MCF 10A (cell line): Measurements from ENCODE around the gene C4orf51. TPM values are rescaled to one million over a fixed set of nuclear protein-coding genes. Genes with fewer than 3 reads are reported as not detected.

Source experiments
- BruUV-seq: library from RNA; stranded (reverse); fragments of 400-500 nt; replicated peaks from 2 replicates; lab custom pipeline; 2021; lab: Mats Ljungman, UMichigan
- CTCF ChIA-PET: fragments of 300-600 bp; sonication (Branson Sonifier 250); formaldehyde crosslinking; extraction: SDS; loops from one replicate; lab custom pipeline; 2021; ENCODE audit warnings: antibody characterized with exemption, inconsistent platforms; lab: Yijun Ruan, JAX
- POLR2A ChIA-PET: fragments of 300-600, 350-650 bp; sonication (Branson Sonifier 250); formaldehyde crosslinking; extraction: SDS; loops from one replicate; lab custom pipeline; 2020; ENCODE audit warnings: antibody characterized with exemption, inconsistent platforms; lab: Yijun Ruan, JAX
- DNase-seq: peaks from one replicate; pipeline ENCODE4 v3.0.0-alpha.2; 2018; ENCODE audit not compliant: unreplicated experiment
- H3K27ac Mint-ChIP-seq: one replicate; pipeline ENCODE4 v1.8.0; 2022; ENCODE audit warnings: mild to moderate bottlenecking, low read depth, mixed read lengths; ENCODE audit not compliant: unreplicated experiment
- H3K27me3 Mint-ChIP-seq: one replicate; pipeline ENCODE4 v1.8.0; 2022; ENCODE audit warnings: mixed read lengths; ENCODE audit not compliant: insufficient read depth, unreplicated experiment
- H3K36me3 Mint-ChIP-seq: one replicate; pipeline ENCODE4 v1.8.0; 2022; ENCODE audit warnings: mild to moderate bottlenecking, moderate library complexity, mixed read lengths; ENCODE audit not compliant: insufficient read depth, unreplicated experiment
- H3K4me1 Mint-ChIP-seq: one replicate; pipeline ENCODE4 v1.8.0; 2022; ENCODE audit warnings: mixed read lengths; ENCODE audit not compliant: insufficient read depth, unreplicated experiment
- H3K4me3 Mint-ChIP-seq: one replicate; pipeline ENCODE4 v1.8.0; 2022; ENCODE audit warnings: mild to moderate bottlenecking, moderate library complexity, mixed read lengths; ENCODE audit not compliant: unreplicated experiment
- H3K9me3 Mint-ChIP-seq: one replicate; pipeline ENCODE4 v1.8.0; 2022; ENCODE audit warnings: mixed read lengths; ENCODE audit not compliant: unreplicated experiment
- intact Hi-C: fragments of 100-400 bp; cut with micrococcal nuclease; formaldehyde crosslinking; loops from 2 replicates; pipeline ENCODE4 v1.14.1; 2022
- total RNA-seq: library from RNA; stranded (reverse); gene quantifications from 2 replicates; pipeline ENCODE4 v1.2.3, GENCODE V29; 2022
- TF ChIP-seq, protein P1 (sequence below): fragments of 200-600 bp; IDR thresholded peaks from one replicate; pipeline ENCODE4 v1.8.0; 2022; ENCODE audit warnings: antibody characterized with exemption, mild to moderate bottlenecking; ENCODE audit not compliant: unreplicated experiment

C4orf51 gene
- total RNA-seq, 1 experiment from 2014 or later: not detected

DNA sequence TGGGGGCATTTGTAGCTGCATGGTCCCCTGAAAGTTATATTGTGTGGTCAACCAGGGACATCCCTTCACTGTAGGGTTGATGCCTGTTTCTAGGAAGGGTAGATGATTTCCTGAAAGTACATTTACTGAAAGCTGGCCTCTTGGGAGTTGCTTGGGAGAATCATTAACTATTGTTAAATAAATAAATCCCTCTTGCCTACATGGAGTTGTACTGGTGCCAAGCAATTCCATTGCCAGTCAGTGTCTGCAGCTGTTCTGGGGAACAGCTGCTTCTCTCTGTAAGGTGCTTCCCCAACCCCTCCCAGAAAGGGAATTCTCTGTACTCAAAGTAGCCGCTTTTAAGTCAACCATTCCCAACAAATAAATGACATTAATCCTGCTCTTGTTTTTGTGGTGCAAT lies 51.1 kb downstream of the C4orf51 start:
- Mint-ChIP-seq H3K36me3 (no peaks in the 10 kb centered on the region), H3K27me3 (no peaks in the 10 kb centered on the region), H3K9me3 (no peaks in the 10 kb centered on the region), H3K27ac (no peak overlapping the region), H3K4me1 (peaks cover 39% of the 10 kb centered on the region), H3K4me3 (no peak overlapping the region)
- no peak for DNase-seq
- BruUV-seq: no TSS peak
- ChIA-PET POLR2A (interaction anchor here (0.6 kb wide), 1 partner anchor 115 kb away, joined by 3 read pairs; no protein-coding TSS in a partner anchor), CTCF (no interaction called here)
- intact Hi-C loops: loop anchor here (5.0 kb wide), 2 partner anchors 136 to 156 kb away; no protein-coding TSS in a partner anchor
- TF ChIP-seq, protein P1, sequence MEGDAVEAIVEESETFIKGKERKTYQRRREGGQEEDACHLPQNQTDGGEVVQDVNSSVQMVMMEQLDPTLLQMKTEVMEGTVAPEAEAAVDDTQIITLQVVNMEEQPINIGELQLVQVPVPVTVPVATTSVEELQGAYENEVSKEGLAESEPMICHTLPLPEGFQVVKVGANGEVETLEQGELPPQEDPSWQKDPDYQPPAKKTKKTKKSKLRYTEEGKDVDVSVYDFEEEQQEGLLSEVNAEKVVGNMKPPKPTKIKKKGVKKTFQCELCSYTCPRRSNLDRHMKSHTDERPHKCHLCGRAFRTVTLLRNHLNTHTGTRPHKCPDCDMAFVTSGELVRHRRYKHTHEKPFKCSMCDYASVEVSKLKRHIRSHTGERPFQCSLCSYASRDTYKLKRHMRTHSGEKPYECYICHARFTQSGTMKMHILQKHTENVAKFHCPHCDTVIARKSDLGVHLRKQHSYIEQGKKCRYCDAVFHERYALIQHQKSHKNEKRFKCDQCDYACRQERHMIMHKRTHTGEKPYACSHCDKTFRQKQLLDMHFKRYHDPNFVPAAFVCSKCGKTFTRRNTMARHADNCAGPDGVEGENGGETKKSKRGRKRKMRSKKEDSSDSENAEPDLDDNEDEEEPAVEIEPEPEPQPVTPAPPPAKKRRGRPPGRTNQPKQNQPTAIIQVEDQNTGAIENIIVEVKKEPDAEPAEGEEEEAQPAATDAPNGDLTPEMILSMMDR: no peak

DNA sequence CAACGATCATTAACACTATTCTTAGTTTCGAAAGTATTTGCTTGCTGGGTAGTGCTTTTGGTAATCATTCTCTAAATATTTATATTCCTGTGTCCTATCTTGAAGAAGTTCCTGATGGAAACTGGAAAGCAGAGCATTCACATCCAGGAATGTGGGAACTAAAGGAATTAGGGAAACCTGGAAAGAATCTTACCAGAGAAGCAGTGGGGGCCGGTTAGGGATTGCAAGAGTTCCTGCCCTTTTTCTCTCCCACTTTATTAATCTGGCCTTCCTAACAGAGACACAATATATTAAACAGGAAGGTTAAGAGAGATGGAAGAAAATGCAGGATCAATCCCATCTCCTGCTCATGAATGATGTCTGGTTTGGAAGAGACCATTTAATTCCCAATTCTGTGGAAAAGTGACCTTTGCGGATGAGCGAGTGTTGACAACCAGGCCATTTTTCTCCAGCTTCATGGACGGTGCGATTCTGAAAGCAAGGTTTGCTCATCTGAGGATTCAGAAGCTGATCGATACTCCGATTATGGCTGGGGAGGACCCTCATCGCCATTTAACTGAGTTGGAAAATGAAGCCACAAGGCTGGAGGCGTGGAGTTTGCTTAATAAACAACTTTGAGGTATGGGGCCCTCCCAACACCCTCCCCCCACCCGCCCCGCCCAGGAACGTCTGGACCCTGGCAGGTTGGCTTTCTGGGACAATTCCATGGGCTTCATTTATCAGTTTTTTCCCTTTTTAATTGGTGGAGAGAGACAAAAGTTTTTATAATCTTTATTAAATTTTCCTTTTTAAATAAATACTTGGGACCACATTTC lies 52.3 kb downstream of the C4orf51 start:
- H3K27ac Mint-ChIP-seq: peak overlapping the region; percentile 98
- H3K36me3 Mint-ChIP-seq: no peaks in the 10 kb centered on the region
- intact Hi-C loops: loop anchor here (5.0 kb wide), 2 partner anchors 135 to 155 kb away; no protein-coding TSS in a partner anchor
- BruUV-seq: no TSS peak
- ChIA-PET CTCF (interaction anchor here (0.5 to 1.1 kb wide), 2 partner anchors 112 to 1315 kb away, joined by 3 to 4 read pairs; no protein-coding TSS in a partner anchor), POLR2A (interaction anchor here (0.7 to 3.3 kb wide), 11 partner anchors 9 to 252 kb away, joined by 3 to 54 read pairs (median 9); partner anchors contain the start of genes MMAA and ZNF827)
- H3K9me3 Mint-ChIP-seq: no peaks in the 10 kb centered on the region
- H3K4me3 Mint-ChIP-seq: peak overlapping the region; percentile 69
- no peaks in the 10 kb centered on the region for H3K27me3 Mint-ChIP-seq
- peaks cover 41% of the 10 kb centered on the region for H3K4me1 Mint-ChIP-seq
- DNase-seq: no peak
- TF ChIP-seq, protein P1: no peak

DNA sequence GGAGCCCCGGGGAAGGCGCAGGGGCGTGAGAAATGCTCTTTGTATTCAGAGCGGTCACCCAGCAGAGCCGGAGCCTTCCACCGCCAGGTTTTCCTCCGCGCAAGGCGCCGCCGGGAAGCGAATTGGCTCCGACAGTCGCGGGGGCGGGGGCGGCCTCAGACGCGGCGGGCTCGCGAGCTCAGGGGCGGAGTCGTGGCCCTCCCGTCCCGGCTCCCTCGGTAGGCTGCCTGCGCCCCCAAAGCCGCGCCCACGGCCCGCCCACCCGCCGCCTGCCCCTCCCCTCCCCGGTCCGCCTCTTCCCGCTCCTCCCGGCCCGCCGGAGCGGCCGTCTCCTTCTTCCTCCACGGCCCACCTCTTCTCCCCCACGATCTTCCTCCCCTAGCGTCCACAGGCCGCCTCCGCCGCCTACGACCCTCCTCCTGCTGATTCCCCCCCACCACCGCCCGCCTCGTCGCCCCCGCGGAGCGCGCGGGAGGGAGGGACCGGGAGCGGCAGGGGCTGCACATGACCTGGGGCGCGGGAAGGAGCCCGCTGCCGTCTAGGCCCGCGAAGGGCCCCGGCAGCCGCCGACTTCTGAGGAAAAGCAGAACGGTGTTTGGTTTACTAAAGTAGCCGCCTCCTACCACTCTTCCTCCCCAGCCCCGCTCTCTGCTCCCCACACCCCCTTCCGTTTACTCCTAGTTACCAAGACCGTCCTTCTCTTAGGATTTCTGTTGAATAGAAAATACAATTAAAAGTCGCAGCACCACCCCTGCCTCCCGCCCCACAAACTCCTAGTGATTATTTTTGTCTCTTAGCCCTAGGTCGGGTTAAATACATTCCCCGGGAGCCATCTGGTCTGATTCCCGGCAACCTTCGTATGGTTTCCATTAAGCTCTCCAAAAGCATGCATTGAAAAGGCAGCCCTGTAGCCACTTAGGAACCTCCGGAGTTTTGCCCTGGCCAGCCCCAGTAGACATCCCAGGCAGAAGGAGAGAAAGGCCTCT lies 53.2 kb downstream of the C4orf51 start:
- Mint-ChIP-seq H3K4me3 (peak overlapping the region; percentile 69), H3K27me3 (no peaks in the 10 kb centered on the region), H3K27ac (peak overlapping the region; percentile 98), H3K9me3 (no peaks in the 10 kb centered on the region), H3K4me1 (peaks cover 41% of the 10 kb centered on the region), H3K36me3 (no peaks in the 10 kb centered on the region)
- TF ChIP-seq, protein P1: no peak
- BruUV-seq: no TSS peak
- POLR2A ChIA-PET: interaction anchor here (0.7 to 3.3 kb wide), 25 partner anchors 10 to 881 kb away, joined by 3 to 54 read pairs (median 5); partner anchors contain the start of genes C4orf51, MMAA and ZNF827
- CTCF ChIA-PET: interaction anchor here (0.5 to 1.2 kb wide), 5 partner anchors 11 to 1314 kb away, joined by 3 to 5 read pairs (median 3); no protein-coding TSS in a partner anchor
- intact Hi-C loops: loop anchor here (5.0 kb wide), 2 partner anchors 134 to 154 kb away; no protein-coding TSS in a partner anchor
- DNase-seq: peak; percentile 91
